PFSK-1 (cell line): ENCODE measurements around the gene AASDHPPT.

Experiments
- REST ChIP-seq, 2 experiments: IDR thresholded peaks; 2 replicates each; pipeline versions ENCODE4 v1.6.1 to v1.8.0; 2011 to 2012; ENCODE audit warnings: low read depth in 2 of 2, low read length in 2 of 2, control low read depth in 1 of 2, inconsistent platforms in 1 of 2, mild to moderate bottlenecking in 1 of 2, moderate library complexity in 1 of 2; ENCODE audit not compliant: insufficient read depth in 1 of 2
- TAF1 ChIP-seq: IDR thresholded peaks from 2 replicates; pipeline ENCODE4 v1.6.1; 2012; ENCODE audit warnings: low read length, control low read depth, borderline replicate concordance; ENCODE audit not compliant: insufficient read depth

- TF ChIP-seq REST (IDR thresholded peaks at IDR 0.05; ENCODE audit: insufficient read depth in 1 of 2, low read depth in 2 of 2, low read length in 2 of 2) (no peak), TAF1 (no peak)
These were observed 8.7 kb downstream of the AASDHPPT start for GRCh38 chr11:106086135-106086534.
